GM19025 (cell line): ENCODE data around the gene PRAMEF10.
"Not testable (repeated sequence)": the region's sequence is repeated elsewhere in the genome, so short reads cannot be mapped to it uniquely, and the experiment has no call there.

Source experiments
- ATAC-seq: cut with Tn5 transposase; IDR thresholded peaks from one replicate; pipeline ENCODE4 v1.9.1; 2021; ENCODE audit warnings: mild to moderate bottlenecking, low read depth, moderate library complexity; ENCODE audit not compliant: unreplicated experiment

Gene PRAMEF10

DNA sequence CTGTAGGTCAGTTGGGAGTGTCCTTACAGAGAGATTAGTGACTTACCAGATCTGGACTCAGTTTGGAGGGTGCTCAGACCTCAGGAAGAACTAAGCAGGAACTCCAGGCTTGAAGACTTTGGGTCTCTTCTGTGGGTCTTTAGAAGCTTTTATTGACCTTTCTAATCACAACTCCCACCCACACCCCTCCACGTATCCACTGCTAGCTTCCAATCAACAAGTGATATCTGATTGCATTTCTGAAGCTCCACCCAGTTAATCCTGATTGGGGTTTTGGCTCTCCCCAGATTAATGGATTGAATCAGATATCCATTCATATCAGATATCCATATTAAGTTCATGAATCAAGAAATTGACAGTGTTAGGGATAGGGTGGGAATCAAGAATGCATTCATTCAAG lies at the start of gene PRAMEF10:
PRAMEF10 (minus strand) TSS at position 101 of the 400 bp plus-strand sequence. CDS start 2,423 bp downstream, outside the sequence.
- ATAC-seq = not testable (repeated sequence)

- ATAC-seq = not testable (repeated sequence)
These were observed 49.4 kb upstream of the PRAMEF10 start, which contains the start of gene PRAMEF6 for GRCh38 chr1:12947480-12947879. Gene PRAMEF6, minus strand, starts transcription at chr1:12947580. Its CDS starts 5,062 bp downstream, at chr1:12942518.

- ATAC-seq = not testable (repeated sequence)
These were observed 26.3 kb upstream of the PRAMEF10 start for GRCh38 chr1:12924368-12924767.

GRCh38 chr1:12921749-12922148 lies 23.7 kb upstream of the PRAMEF10 start:
- ATAC-seq = not testable (repeated sequence)

DNA sequence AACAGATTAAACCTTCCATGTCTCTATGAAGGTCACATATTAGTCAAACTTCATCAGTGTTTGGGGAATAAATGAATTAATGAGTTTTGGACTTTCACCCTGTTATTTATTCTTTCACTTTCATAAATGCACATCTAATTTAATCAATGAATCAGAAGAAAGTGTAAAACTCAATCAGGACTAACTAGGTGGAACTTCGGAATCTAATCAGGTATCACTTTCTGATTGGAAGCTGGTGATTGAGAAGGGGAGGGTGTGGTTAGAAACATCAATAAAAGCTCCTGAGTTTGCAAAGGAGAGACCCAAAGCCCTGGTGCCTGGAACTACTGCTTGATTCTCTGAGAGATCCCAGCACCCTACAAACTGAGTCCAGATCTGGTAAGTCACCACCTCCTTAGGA lies 18.2 kb upstream of the PRAMEF10 start, which contains the start of gene PRAMEF7:
PRAMEF7 (plus strand) TSS at position 301 of the 400 bp plus-strand sequence. CDS start 1,083 bp downstream, outside the sequence.
- not testable (repeated sequence) for ATAC-seq

DNA sequence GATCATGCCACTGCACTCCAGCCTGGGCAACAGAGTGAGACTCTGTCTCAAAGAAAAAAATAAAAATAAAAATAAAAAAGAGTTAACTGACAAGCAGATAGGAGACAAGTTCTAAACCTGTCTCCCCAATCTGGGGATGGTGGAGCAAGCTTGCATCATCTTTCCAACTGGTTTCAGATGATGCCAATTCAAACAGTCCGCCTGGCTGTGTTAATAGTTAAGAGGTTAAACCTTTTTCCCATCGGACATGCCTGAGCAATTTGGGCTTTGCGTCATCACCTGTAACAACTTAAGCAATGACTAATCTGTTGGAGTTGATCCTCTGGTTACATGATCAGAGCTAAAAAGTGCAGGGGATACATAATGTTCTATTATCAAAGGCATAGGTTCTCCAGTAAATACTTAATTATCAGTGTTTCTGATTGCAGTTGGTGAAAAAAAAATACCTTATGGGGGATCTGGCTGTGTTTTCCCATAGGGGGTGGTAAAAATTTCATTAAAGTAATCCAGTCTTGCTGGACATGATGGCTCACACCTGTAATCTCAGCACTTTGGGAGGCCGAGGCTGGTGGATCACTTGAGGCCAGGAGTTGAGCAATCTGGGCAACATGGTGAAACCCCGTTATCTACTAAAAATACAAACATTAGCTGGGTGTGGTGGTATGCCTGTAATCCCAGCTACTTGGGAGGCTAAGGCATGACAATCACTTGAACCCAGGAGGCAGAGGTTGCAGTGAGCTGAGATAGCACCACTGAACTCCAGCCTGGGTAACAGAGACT lies 5.9 kb upstream of the PRAMEF10 start:
- ATAC-seq = not testable (repeated sequence)

GRCh38 chr1:12899186-12899585 lies 1.1 kb upstream of the PRAMEF10 start:
- ATAC-seq = not testable (repeated sequence)

- not testable (repeated sequence) for ATAC-seq
These were observed 12.0 kb downstream of the PRAMEF10 start, which contains the start of gene PRAMEF4 for GRCh38 chr1:12886101-12886500. Gene PRAMEF4, minus strand, starts transcription at chr1:12886201. Its CDS starts 2,807 bp downstream, at chr1:12883394.

GRCh38 chr1:12878453-12878852 lies 19.6 kb downstream of the PRAMEF10 start:
- not testable (repeated sequence) for ATAC-seq

GRCh38 chr1:12863131-12863880 lies 34.8 kb downstream of the PRAMEF10 start:
- not testable (repeated sequence) for ATAC-seq

GRCh38 chr1:12856786-12857185 lies 41.3 kb downstream of the PRAMEF10 start, which contains the start of gene PRAMEF2:
Gene PRAMEF2, plus strand, starts transcription at chr1:12857086. Its CDS starts 1,924 bp downstream, at chr1:12859010.
- ATAC-seq = not testable (repeated sequence)

GRCh38 chr1:12851779-12852178 lies 46.3 kb downstream of the PRAMEF10 start:
- ATAC-seq = no peak

DNA sequence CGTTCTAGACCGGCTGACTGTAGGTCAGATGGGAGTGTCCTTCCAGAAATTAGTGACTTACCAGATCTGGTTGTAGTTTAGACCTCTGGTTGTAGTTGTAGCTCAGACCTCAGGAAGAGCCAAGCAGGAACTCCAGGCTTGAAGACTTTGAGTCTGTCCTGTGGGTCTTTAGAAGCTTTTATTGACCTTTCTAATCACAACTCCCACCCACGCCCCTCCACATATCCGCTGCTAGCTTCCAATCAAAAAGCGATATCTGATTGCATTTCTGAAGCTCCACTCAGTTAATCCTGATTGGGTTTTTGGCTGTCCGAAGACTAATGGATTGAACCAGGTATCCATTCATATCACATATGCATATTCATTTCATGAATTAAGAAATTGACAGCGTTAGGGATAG lies 49.5 kb downstream of the PRAMEF10 start, which contains the start of gene HNRNPCL1:
HNRNPCL1 (minus strand) TSS at position 101 of the 400 bp plus-strand sequence. CDS start 431 bp downstream, outside the sequence.
- ATAC-seq = not testable (repeated sequence)
